Activated naive CD4-positive, alpha-beta T cell treated with anti-CD3 and anti-CD28 coated beads, Interleukin-2, amount 10 ng/mL, durations not matched to agents 5 hours and 36 hours (primary cell): Measurements from ENCODE around the gene CAV3. TPM values are rescaled to one million over a fixed set of nuclear protein-coding genes. Genes with fewer than 3 reads are reported as not detected.

Experiments used
- total RNA-seq, 2 experiments: library from RNA; stranded (reverse); gene quantifications; one replicate each; pipeline ENCODE4 v1.2.3, GENCODE V29; 2021

The CAV3 gene
- not detected for total RNA-seq

GRCh38 chr3:8733332-8734094, at the start of gene CAV3:
Gene CAV3, plus strand, starts transcription at chr3:8733802. Its CDS starts 75 bp downstream, at chr3:8733877.

GRCh38 chr3:8769088-8769822, 35.7 kb downstream of the CAV3 start, which contains the start of gene OXTR:
Gene OXTR, minus strand, starts transcription at chr3:8769613. Its CDS starts 1,426 bp downstream, at chr3:8768187.

Other genes with a start within 250 kb of the CAV3 start
- under 1 TPM in 1 of 2 experiments, not detected in 1; 0.30 TPM for gene LMCD1, start 232.0 kb upstream of the CAV3 start, total RNA-seq
- gene SSUH2, start 89.0 kb upstream of the CAV3 start, total RNA-seq: under 1 TPM in 1 of 2 experiments, not detected in 1; 0.13 TPM
- under 1 TPM; 0.18 to 0.46 TPM for gene OXTR, start 35.8 kb downstream of the CAV3 start, total RNA-seq
- 10 to 100 TPM; 24.7 to 25.8 TPM for gene RAD18, start 229.7 kb downstream of the CAV3 start, total RNA-seq